Upper lobe of right lung (tissue), 1 donor: ENCODE data around the gene MAP2K2. TPM values are rescaled to one million over a fixed set of nuclear protein-coding genes. Genes with fewer than 3 reads are reported as not detected.
A peak's percentile ranks its signal among the peaks of the same experiment; 100 is the strongest.

Experiments
- ATAC-seq: fragments of 200-7000 bp; cut with Tn5 transposase; one replicate; pipeline ENCODE4 v1.9.1; 2020; ENCODE audit warnings: mild to moderate bottlenecking, moderate library complexity
- DNase-seq: peaks from one replicate; pipeline ENCODE4 v3.0.0-alpha.2; 2020
- H3K27ac ChIP-seq: fragments of 200-600 bp; one replicate; pipeline ENCODE4 v1.8.0; 2022
- H3K27me3 ChIP-seq: fragments of 200-600 bp; one replicate; pipeline ENCODE4 v1.8.0; 2022; ENCODE audit warnings: mild to moderate bottlenecking
- H3K36me3 ChIP-seq: fragments of 200-600 bp; one replicate; pipeline ENCODE4 v1.8.0; 2022
- H3K4me1 ChIP-seq: fragments of 200-600 bp; one replicate; pipeline ENCODE4 v1.8.0; 2022
- H3K4me3 ChIP-seq: fragments of 200-600 bp; one replicate; pipeline ENCODE4 v1.8.0; 2022; ENCODE audit warnings: mild to moderate bottlenecking
- H3K9me3 ChIP-seq: fragments of 200-600 bp; one replicate; pipeline ENCODE4 v1.8.0; 2022
- CTCF ChIP-seq: fragments of 200-600 bp; IDR thresholded peaks from one replicate; pipeline ENCODE4 v1.8.0; 2022; ENCODE audit warnings: antibody characterized with exemption
- intact Hi-C: fragments of 100-400 bp; cut with DNase I; formaldehyde crosslinking; loops from one replicate; pipeline ENCODE4 v1.11.0; 2022
- total RNA-seq: library from RNA; stranded (reverse); fragmentation: NEBNext Ultra II Directional; extraction: Animal tissue kit (Norgen Biotek cat#: 25700); gene quantifications from one replicate; pipeline ENCODE4 v1.2.1, GENCODE V29; 2021
- donor health status: DM: no; HTN: yes; CAD: no; lungs with severe emphysema.

The MAP2K2 gene
- total RNA-seq, 1 donor from 2014 or later = 110 TPM

- no peak for TF ChIP-seq CTCF
- Histone ChIP-seq H3K27me3 (no peaks in the 10 kb centered on the region), H3K27ac (peak within 1 kb of the TSS; percentile 96), H3K36me3 (no peaks in the 10 kb centered on the region), H3K4me1 (peaks cover 39% of the 10 kb centered on the region), H3K9me3 (no peaks in the 10 kb centered on the region), H3K4me3 (peak within 1 kb of the TSS; percentile 79)
- intact Hi-C loops = no loop called here
- DNase-seq (peak; percentile 92), ATAC-seq (peak; percentile 54)
These were observed 57.1 kb downstream of the MAP2K2 start, which contains the start of gene ZBTB7A for GRCh38 chr19:4066682-4067395. ZBTB7A (minus strand) TSS chr19:4066899; CDS start chr19:4055232, 11,667 bp downstream.

- DNase-seq (peak; percentile 84), ATAC-seq (no peak)
- Histone ChIP-seq H3K27me3 (no peaks in the 10 kb centered on the region), H3K27ac (peak overlapping the region; percentile 96), H3K4me1 (peaks cover 45% of the 10 kb centered on the region), H3K4me3 (peak overlapping the region; percentile 79), H3K9me3 (no peaks in the 10 kb centered on the region), H3K36me3 (no peaks in the 10 kb centered on the region)
- no peak for TF ChIP-seq CTCF
- intact Hi-C loops = no loop called here
These were observed 57.7 kb downstream of the MAP2K2 start for GRCh38 chr19:4066176-4066606.

GRCh38 chr19:4065430-4066175 lies 58.3 kb downstream of the MAP2K2 start:
- intact Hi-C loops = no loop called here
- H3K27ac ChIP-seq = peak overlapping the region; percentile 96

GRCh38 chr19:4064496-4065260 lies 59.2 kb downstream of the MAP2K2 start:
- TF ChIP-seq CTCF = no peak
- ATAC-seq = no peak
- Histone ChIP-seq H3K4me1 (peaks cover 60% of the 10 kb centered on the region), H3K36me3 (no peaks in the 10 kb centered on the region), H3K9me3 (no peaks in the 10 kb centered on the region), H3K27ac (peak overlapping the region; percentile 94), H3K4me3 (peak overlapping the region; percentile 92), H3K27me3 (no peaks in the 10 kb centered on the region)
- intact Hi-C loops = no loop called here
- peak; percentile 85 for DNase-seq

More at GRCh38 chr19:4065430-4066175, 58.3 kb downstream of the MAP2K2 start:
- no peak for TF ChIP-seq CTCF
- Histone ChIP-seq H3K4me1 (peaks cover 51% of the 10 kb centered on the region), H3K4me3 (peak overlapping the region; percentile 79), H3K9me3 (no peaks in the 10 kb centered on the region), H3K36me3 (no peaks in the 10 kb centered on the region), H3K27me3 (no peaks in the 10 kb centered on the region)
- ATAC-seq (peak; percentile 85), DNase-seq (peak; percentile 98)

- Histone ChIP-seq H3K9me3 (no peaks in the 10 kb centered on the region), H3K4me3 (peak overlapping the region; percentile 92), H3K27ac (peak overlapping the region; percentile 94), H3K4me1 (peaks cover 60% of the 10 kb centered on the region), H3K36me3 (no peaks in the 10 kb centered on the region), H3K27me3 (no peaks in the 10 kb centered on the region)
- no peak for ATAC-seq
- intact Hi-C loops = no loop called here
- DNase-seq = no peak
- TF ChIP-seq CTCF = no peak
These were observed 59.8 kb downstream of the MAP2K2 start for GRCh38 chr19:4064149-4064495.
